Hepatocyte (in vitro differentiated cells): Measurements from ENCODE around the gene ARFRP1. TPM values are rescaled to one million over a fixed set of nuclear protein-coding genes. Genes with fewer than 3 reads are reported as not detected.
A peak's percentile ranks its signal among the peaks of the same experiment; 100 is the strongest.

Source experiments
- DNase-seq: peaks from one replicate; pipeline ENCODE4 v3.0.0-alpha.2; 2016; ENCODE audit warnings: low spot score
- H2AFZ ChIP-seq: fragments of 200-600 bp; sonication (generic); 2 replicates; pipeline ENCODE4 v1.6.0; 2016; ENCODE audit warnings: antibody characterized with exemption, mild to moderate bottlenecking
- H3K27ac ChIP-seq: fragments of 200-600 bp; sonication (generic); 2 replicates; pipeline ENCODE4 v1.5.1; 2016; ENCODE audit warnings: mild to moderate bottlenecking
- H3K27me3 ChIP-seq: fragments of 200-600 bp; sonication (generic); 2 replicates; pipeline ENCODE4 v1.6.1; 2016
- H3K36me3 ChIP-seq: fragments of 200-600 bp; sonication (generic); replicated peaks from 2 replicates; pipeline ENCODE4 v1.5.1; 2016; ENCODE audit warnings: low read depth; ENCODE audit not compliant: insufficient read depth
- H3K4me1 ChIP-seq: fragments of 200-600 bp; sonication (generic); 2 replicates; pipeline ENCODE4 v1.5.1; 2016; ENCODE audit warnings: mild to moderate bottlenecking, moderate library complexity; ENCODE audit not compliant: insufficient read depth
- H3K4me2 ChIP-seq: fragments of 200-600 bp; sonication (generic); 2 replicates; pipeline ENCODE4 v1.6.0; 2016
- H3K4me3 ChIP-seq: fragments of 200-600 bp; sonication (generic); 2 replicates; pipeline ENCODE4 v1.5.1; 2016; ENCODE audit warnings: mild to moderate bottlenecking
- H3K79me2 ChIP-seq: fragments of 200-600 bp; sonication (generic); 2 replicates; pipeline ENCODE4 v1.6.0; 2017; ENCODE audit warnings: mild to moderate bottlenecking
- H3K9me2 ChIP-seq: fragments of 200-600 bp; sonication (generic); replicated peaks from 2 replicates; pipeline ENCODE4 v1.6.0; 2017; ENCODE audit warnings: mild to moderate bottlenecking; ENCODE audit not compliant: insufficient read depth
- H3K9me3 ChIP-seq: fragments of 200-600 bp; sonication (generic); 2 replicates; pipeline ENCODE4 v1.5.1; 2016; ENCODE audit warnings: low read depth, mild to moderate bottlenecking
- H4K20me1 ChIP-seq: fragments of 200-600 bp; sonication (generic); 2 replicates; pipeline ENCODE4 v1.6.0; 2016; ENCODE audit warnings: mild to moderate bottlenecking; ENCODE audit not compliant: insufficient read depth, poor library complexity, severe bottlenecking
- CTCF ChIP-seq: fragments of 200-600 bp; sonication (generic); IDR thresholded peaks from 2 replicates; pipeline ENCODE4 v1.5.1; 2016; ENCODE audit warnings: antibody characterized with exemption, mild to moderate bottlenecking; ENCODE audit not compliant: poor library complexity
- EZH2 ChIP-seq: fragments of 200-600 bp; sonication (generic); IDR thresholded peaks from 2 replicates; pipeline ENCODE4 v1.6.1; 2016; ENCODE audit warnings: antibody characterized with exemption, mild to moderate bottlenecking, borderline replicate concordance
- EZH2phosphoT487 ChIP-seq: fragments of 200-600 bp; sonication (generic); IDR thresholded peaks from one replicate; pipeline ENCODE4 v1.6.1; 2018; ENCODE audit warnings: antibody characterized with exemption, mild to moderate bottlenecking, low read depth, moderate library complexity; ENCODE audit not compliant: unreplicated experiment, severe bottlenecking
- WGBS: methylation state at CpG from one replicate; pipeline ENCODE4 v1.1.6; 2016; ENCODE audit warnings: low lambda C conversion rate; ENCODE audit errors: missing lambda C conversion rate; 5-methylcytosine and 5-hydroxymethylcytosine counted together
- polyA plus RNA-seq: library from polyadenylated mRNA; unstranded; fragments of >200 nt; fragmentation: Nextera tagmentation; extraction: Ambion mirVana; gene quantifications from 2 replicates; pipeline ENCODE4 v1.2.1, GENCODE V29; 2016
- total RNA-seq: library from RNA; depleted of rRNA; stranded (reverse); fragments of >200 nt; gene quantifications from 2 replicates; pipeline ENCODE4 v1.2.3, GENCODE V29; 2014

Gene ARFRP1
- total and polyA plus RNA-seq, 2 experiments from 2014 or later = 31.5 to 38.0 TPM

- peak overlapping the region; percentile 72 for H3K4me3 ChIP-seq
- no peaks in the 10 kb centered on the region for H3K9me2 ChIP-seq
- H4K20me1 ChIP-seq = peaks cover 3% of the 10 kb centered on the region
- peak overlapping the region; percentile 98 for H3K4me2 ChIP-seq
- H2AFZ ChIP-seq = no peak overlapping the region
- peaks cover 13% of the 10 kb centered on the region for H3K4me1 ChIP-seq
- H3K27ac ChIP-seq = peak overlapping the region; percentile 91
- H3K36me3 ChIP-seq = no peaks in the 10 kb centered on the region
- peaks cover 51% of the 10 kb centered on the region for H3K79me2 ChIP-seq
- H3K27me3 ChIP-seq = no peaks in the 10 kb centered on the region
- H3K9me3 ChIP-seq = no peaks in the 10 kb centered on the region
- peak; percentile 4 for DNase-seq
- TF ChIP-seq CTCF = no peak
- no peak for TF ChIP-seq EZH2
- no peak for TF ChIP-seq EZH2phosphoT487
- WGBS = 92% methylated on average over 11 of the region's 12 CpGs
Observed at GRCh38 chr20:63706027-63706695, 1.6 kb downstream of the ARFRP1 start.

GRCh38 chr20:63705232-63706026 is 2.3 kb downstream of the ARFRP1 start:
- Histone ChIP-seq H3K27ac (no peak overlapping the region), H3K4me3 (no peak overlapping the region), H2AFZ (no peak overlapping the region), H3K4me1 (peaks cover 13% of the 10 kb centered on the region), H3K9me2 (no peaks in the 10 kb centered on the region), H3K27me3 (no peaks in the 10 kb centered on the region), H3K36me3 (no peaks in the 10 kb centered on the region), H3K9me3 (no peaks in the 10 kb centered on the region), H3K4me2 (no peak overlapping the region), H3K79me2 (peaks cover 44% of the 10 kb centered on the region), H4K20me1 (peaks cover 3% of the 10 kb centered on the region)
- DNase-seq = no peak
- no peak for TF ChIP-seq CTCF
- no peak for TF ChIP-seq EZH2
- TF ChIP-seq EZH2phosphoT487 = no peak
- WGBS = 94% methylated on average over 8 of the region's 8 CpGs

- Histone ChIP-seq H3K27ac (no peak overlapping the region), H3K27me3 (no peaks in the 10 kb centered on the region), H3K4me3 (no peak overlapping the region), H3K4me1 (peaks cover 13% of the 10 kb centered on the region), H3K79me2 (peaks cover 39% of the 10 kb centered on the region), H4K20me1 (peaks cover 3% of the 10 kb centered on the region), H3K9me2 (no peaks in the 10 kb centered on the region), H3K4me2 (no peak overlapping the region), H3K9me3 (no peaks in the 10 kb centered on the region), H3K36me3 (no peaks in the 10 kb centered on the region), H2AFZ (no peak overlapping the region)
- DNase-seq = no peak
- no peak for TF ChIP-seq CTCF
- no peak for TF ChIP-seq EZH2
- no peak for TF ChIP-seq EZH2phosphoT487
- 80% methylated on average over 6 of the region's 6 CpGs for WGBS
Observed at GRCh38 chr20:63704749-63705117, 3.0 kb downstream of the ARFRP1 start.
